Left lung (tissue), 10 donors: ENCODE measurements around the gene ZMAT5. TPM values are rescaled to one million over a fixed set of nuclear protein-coding genes. Genes with fewer than 3 reads are reported as not detected.

ENCODE experiments used
- ATAC-seq: fragments of 200-7000 bp; cut with Tn5 transposase; one replicate; pipeline ENCODE4 v1.9.1; 2020; ENCODE audit warnings: moderate library complexity
- DNase-seq, 4 donors: peaks; one replicate each; pipeline ENCODE4 v3.0.0-alpha.2; 2013 to 2020
- H3K27ac ChIP-seq, 2 donors: fragments of 200-600 bp; sonication (generic) in 1 of 2; one replicate each; pipeline versions ENCODE4 v1.5.0 to v1.8.0; 2020 to 2021
- H3K27me3 ChIP-seq, 2 donors: fragments of 200-600 bp; sonication (generic) in 1 of 2; one replicate each; pipeline versions ENCODE4 v1.5.0 to v1.8.0; 2020 to 2021
- H3K36me3 ChIP-seq, 2 donors: fragments of 200-600 bp; sonication (generic) in 1 of 2; one replicate each; pipeline versions ENCODE4 v1.5.0 to v1.8.0; 2020 to 2021
- H3K4me1 ChIP-seq, 2 donors: fragments of 200-600 bp; one replicate each; pipeline ENCODE4 v1.8.0; 2021
- H3K4me3 ChIP-seq, 2 donors: fragments of 200-600 bp; sonication (generic) in 1 of 2; one replicate each; pipeline versions ENCODE4 v1.5.0 to v1.8.0; 2020 to 2021; ENCODE audit warnings: mild to moderate bottlenecking in 1 of 2
- H3K9me3 ChIP-seq, 2 donors: fragments of 200-600 bp; sonication (generic) in 1 of 2; one replicate each; pipeline versions ENCODE4 v1.5.0 to v1.8.0; 2020 to 2021
- CTCF ChIP-seq, 2 donors: fragments of 200-600 bp; sonication (generic) in 1 of 2; IDR thresholded peaks; one replicate each; pipeline versions ENCODE4 v1.5.0 to v1.8.0; 2021; ENCODE audit warnings: antibody characterized with exemption in 2 of 2
- intact Hi-C, 2 donors: fragments of 100-400 bp; cut with DNase I; formaldehyde crosslinking; loops; one replicate each; pipeline versions ENCODE4 v1.11.2 to v1.14.2; 2022
- polyA plus RNA-seq, 6 donors: library from polyadenylated mRNA; unstranded; fragments of 120-200 nt; gene quantifications; one replicate each; pipeline ENCODE4 v1.2.1, GENCODE V29; 2013; ENCODE audit not compliant: insufficient read length in 6 of 6
- total RNA-seq, 2 donors: library from RNA; stranded (reverse); fragmentation: NEBNext Ultra II Directional; extraction: Animal tissue kit (Norgen Biotek cat#: 25700); gene quantifications; one replicate each; pipeline ENCODE4 v1.2.1, GENCODE V29; 2021
- donor health status: DM: no; HTN: yes; CAD: no.
- donor health status: DM: no; HTN: no; CAD: no.

ZMAT5 gene
- total and polyA plus RNA-seq, 8 donors, result 20.3 to 23.3 (median 22.3) TPM

- peaks cover 0 to 14% of the 10 kb centered on the region in 2 donors for H3K36me3 ChIP-seq
- H3K27ac ChIP-seq, result no peak overlapping the region
- TF ChIP-seq CTCF (IDR thresholded peaks at IDR 0.05), result no peak
- DNase-seq (peak in 1 of 4 donors; percentile 54), ATAC-seq (no peak)
- H3K4me3 ChIP-seq, result no peak overlapping the region
- H3K4me1 ChIP-seq, result peaks cover 0 to 23% of the 10 kb centered on the region in 2 donors
- H3K9me3 ChIP-seq, result no peaks in the 10 kb centered on the region
- no peaks in the 10 kb centered on the region for H3K27me3 ChIP-seq
- intact Hi-C loops, result no loop called here
Measured at GRCh38 chr22:29753808-29754657, 12.8 kb downstream of the ZMAT5 start.

- H3K9me3 ChIP-seq, result no peaks in the 10 kb centered on the region
- H3K27ac ChIP-seq, result peak overlapping the region in 1 of 2 donors; percentile 74
- H3K4me1 ChIP-seq, result peaks cover 0 to 23% of the 10 kb centered on the region in 2 donors
- no peak for TF ChIP-seq CTCF (IDR thresholded peaks at IDR 0.05)
- ATAC-seq, result no peak
- H3K27me3 ChIP-seq, result no peaks in the 10 kb centered on the region
- DNase-seq, result no peak
- intact Hi-C loops, result no loop called here
- H3K4me3 ChIP-seq, result no peak overlapping the region
- H3K36me3 ChIP-seq, result peaks cover 0 to 35% of the 10 kb centered on the region in 2 donors
Measured at GRCh38 chr22:29751669-29752068, 15.1 kb downstream of the ZMAT5 start.

- DNase-seq, result no peak
- no peak for TF ChIP-seq CTCF (IDR thresholded peaks at IDR 0.05)
Measured at GRCh38 chr22:29750559-29751538, 16.0 kb downstream of the ZMAT5 start.

GRCh38 chr22:29750029-29750428 lies 16.8 kb downstream of the ZMAT5 start:
- no peak for ATAC-seq

More at GRCh38 chr22:29750559-29751538, 16.0 kb downstream of the ZMAT5 start:
- Histone ChIP-seq H3K4me1 (peaks cover 0 to 23% of the 10 kb centered on the region in 2 donors), H3K36me3 (peaks cover 0 to 43% of the 10 kb centered on the region in 2 donors), H3K9me3 (no peaks in the 10 kb centered on the region), H3K27me3 (no peaks in the 10 kb centered on the region), H3K4me3 (no peak overlapping the region), H3K27ac (peak overlapping the region in 1 of 2 donors; percentile 74)
- intact Hi-C loops, result no loop called here
- peak; percentile 50 for ATAC-seq

More at GRCh38 chr22:29750029-29750428, 16.8 kb downstream of the ZMAT5 start:
- DNase-seq, result no peak
- Histone ChIP-seq H3K9me3 (no peaks in the 10 kb centered on the region), H3K36me3 (peaks cover 0 to 51% of the 10 kb centered on the region in 2 donors), H3K4me1 (peaks cover 0 to 23% of the 10 kb centered on the region in 2 donors), H3K27ac (no peak overlapping the region), H3K4me3 (no peak overlapping the region), H3K27me3 (no peaks in the 10 kb centered on the region)
- no peak for TF ChIP-seq CTCF (IDR thresholded peaks at IDR 0.05)
- intact Hi-C loops, result no loop called here
